ENCODE data around the gene CCDC124.

The CCDC124 gene

DNA sequence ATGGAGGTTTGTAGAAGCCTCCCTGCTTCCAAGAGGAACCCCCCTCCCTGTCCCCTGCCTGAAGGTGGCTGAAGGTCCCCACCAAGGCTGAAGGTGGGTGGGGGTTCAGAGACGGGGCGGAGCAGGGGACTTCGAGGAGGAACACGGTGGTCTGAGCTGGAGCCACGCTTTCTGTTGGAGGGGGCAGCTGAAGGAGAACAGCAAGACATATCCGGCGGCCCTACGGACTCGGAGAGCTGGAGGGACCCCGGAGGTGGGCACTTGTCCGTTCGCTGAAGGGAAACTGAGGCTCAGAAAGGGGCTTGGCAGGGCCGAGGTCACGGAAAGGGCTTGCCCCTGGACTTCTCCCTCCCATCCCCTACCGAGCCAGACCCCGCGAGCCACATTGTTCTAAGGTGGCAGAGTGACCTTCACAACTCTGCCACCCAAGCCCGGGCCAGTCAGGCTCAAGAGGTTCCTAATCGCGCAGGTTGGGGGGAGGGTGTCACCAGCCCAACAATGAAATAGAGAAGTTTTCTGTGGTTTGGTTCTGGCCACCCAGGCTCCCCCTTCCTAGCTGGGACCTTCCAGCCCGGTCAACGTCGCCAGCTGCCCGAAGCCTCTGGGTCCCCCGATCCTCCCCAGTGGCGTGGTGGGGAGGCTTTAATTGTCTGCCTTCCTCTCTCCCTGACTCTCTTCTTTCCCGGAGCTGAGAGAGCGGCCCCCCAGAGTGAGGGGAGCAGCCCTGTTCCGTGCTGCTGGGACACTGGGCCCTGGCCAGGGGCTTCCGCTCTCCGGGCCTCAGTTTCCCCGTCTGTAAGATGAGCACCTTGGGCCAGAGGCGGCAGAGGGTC lies 18.6 kb downstream of the CCDC124 start:
- H3K4me3 ChIP-seq (replicated peaks; ENCODE audit: low read depth, low read length): no peak overlapping the region
- no peak for DNase-seq (ENCODE audit: low read depth)
- TF ChIP-seq, protein P1, sequence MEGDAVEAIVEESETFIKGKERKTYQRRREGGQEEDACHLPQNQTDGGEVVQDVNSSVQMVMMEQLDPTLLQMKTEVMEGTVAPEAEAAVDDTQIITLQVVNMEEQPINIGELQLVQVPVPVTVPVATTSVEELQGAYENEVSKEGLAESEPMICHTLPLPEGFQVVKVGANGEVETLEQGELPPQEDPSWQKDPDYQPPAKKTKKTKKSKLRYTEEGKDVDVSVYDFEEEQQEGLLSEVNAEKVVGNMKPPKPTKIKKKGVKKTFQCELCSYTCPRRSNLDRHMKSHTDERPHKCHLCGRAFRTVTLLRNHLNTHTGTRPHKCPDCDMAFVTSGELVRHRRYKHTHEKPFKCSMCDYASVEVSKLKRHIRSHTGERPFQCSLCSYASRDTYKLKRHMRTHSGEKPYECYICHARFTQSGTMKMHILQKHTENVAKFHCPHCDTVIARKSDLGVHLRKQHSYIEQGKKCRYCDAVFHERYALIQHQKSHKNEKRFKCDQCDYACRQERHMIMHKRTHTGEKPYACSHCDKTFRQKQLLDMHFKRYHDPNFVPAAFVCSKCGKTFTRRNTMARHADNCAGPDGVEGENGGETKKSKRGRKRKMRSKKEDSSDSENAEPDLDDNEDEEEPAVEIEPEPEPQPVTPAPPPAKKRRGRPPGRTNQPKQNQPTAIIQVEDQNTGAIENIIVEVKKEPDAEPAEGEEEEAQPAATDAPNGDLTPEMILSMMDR (IDR thresholded peaks at IDR 0.05; ENCODE audit: low read length, missing control alignments): no peak

- no peak for DNase-seq (ENCODE audit: low read depth)
These were observed 19.5 kb downstream of the CCDC124 start for GRCh38 chr19:17951990-17952976.

GRCh38 chr19:17953316-17953801 lies 20.5 kb downstream of the CCDC124 start:
- no peak for DNase-seq (ENCODE audit: low read depth)
- no peak overlapping the region for H3K4me3 ChIP-seq (replicated peaks; ENCODE audit: low read depth, low read length)
- TF ChIP-seq, protein P1 (IDR thresholded peaks at IDR 0.05; ENCODE audit: low read length, missing control alignments): no peak

More at GRCh38 chr19:17951990-17952976, 19.5 kb downstream of the CCDC124 start:
- H3K4me3 ChIP-seq (replicated peaks; ENCODE audit: low read depth, low read length): no peak overlapping the region
- TF ChIP-seq, protein P1 (IDR thresholded peaks at IDR 0.05; ENCODE audit: low read length, missing control alignments): no peak

DNA sequence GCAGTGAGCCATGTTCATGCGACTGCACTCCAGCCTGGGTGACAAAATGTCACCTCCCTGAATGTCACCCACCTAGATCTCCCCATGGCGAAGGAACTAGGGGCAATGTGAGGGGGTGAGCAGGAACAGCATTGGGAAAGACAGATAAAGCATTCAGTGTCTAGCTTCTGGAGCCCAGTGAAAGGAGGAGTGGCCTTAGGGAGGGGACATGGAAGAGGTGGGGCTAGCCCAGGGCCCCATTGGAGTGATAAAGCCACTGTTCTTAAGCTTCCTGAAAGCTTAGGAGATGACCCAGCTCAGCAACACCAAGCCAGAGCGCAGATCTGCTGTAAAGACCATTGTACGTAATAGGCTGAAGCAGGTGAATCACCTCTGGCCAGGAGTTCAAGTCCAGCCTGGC lies 21.1 kb downstream of the CCDC124 start:
- DNase-seq (ENCODE audit: low read depth): no peak

GRCh38 chr19:17954401-17954800 lies 21.6 kb downstream of the CCDC124 start:
- no peak for DNase-seq (ENCODE audit: low read depth)
- H3K4me3 ChIP-seq (replicated peaks; ENCODE audit: low read depth, low read length): no peak overlapping the region
- TF ChIP-seq, protein P1 (IDR thresholded peaks at IDR 0.05; ENCODE audit: low read length, missing control alignments): no peak

More for the DNA sequence above, 21.1 kb downstream of the CCDC124 start:
- no peak overlapping the region for H3K4me3 ChIP-seq (replicated peaks; ENCODE audit: low read depth, low read length)
- TF ChIP-seq, protein P1 (IDR thresholded peaks at IDR 0.05; ENCODE audit: low read length, missing control alignments): no peak

DNA sequence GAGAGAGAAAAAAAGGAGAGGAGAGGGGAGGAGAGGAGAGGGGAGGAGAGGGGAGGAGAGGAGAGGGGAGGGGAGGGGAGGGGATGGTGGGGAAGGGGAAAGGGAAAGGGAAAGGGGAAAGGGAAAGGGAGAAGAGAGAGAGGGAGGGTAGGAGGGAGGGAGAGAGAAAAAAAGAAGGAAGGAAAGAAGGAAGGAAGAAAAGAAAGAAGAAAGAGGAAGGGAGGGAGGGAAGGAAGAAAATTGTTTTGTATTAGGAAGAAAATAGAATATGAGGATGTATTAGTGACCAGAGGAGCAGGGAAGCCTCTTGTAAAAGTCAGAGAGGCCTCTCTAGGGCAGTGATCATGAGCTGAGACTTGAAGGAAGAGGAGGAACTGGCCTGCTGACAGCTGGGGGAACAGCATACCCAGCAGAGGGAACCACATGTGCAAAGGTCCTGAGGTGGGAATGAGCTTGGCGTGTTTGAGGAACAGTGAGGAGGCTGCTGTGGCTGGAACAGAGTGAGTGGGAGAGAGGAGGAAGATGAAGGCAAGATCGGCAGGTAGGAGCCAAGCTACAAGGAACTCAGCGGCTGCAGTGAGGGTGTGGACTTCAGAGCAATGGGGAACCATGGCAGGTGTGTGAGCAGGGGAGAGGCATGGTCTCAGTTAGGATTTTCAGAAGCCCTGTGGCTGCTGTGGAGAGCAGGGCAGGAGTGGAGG lies 24.5 kb downstream of the CCDC124 start:
- no peak for DNase-seq (ENCODE audit: low read depth)
- H3K4me3 ChIP-seq (replicated peaks; ENCODE audit: low read depth, low read length): no peak overlapping the region
- TF ChIP-seq, protein P1 (IDR thresholded peaks at IDR 0.05; ENCODE audit: low read length, missing control alignments): no peak

Measured in fibroblast of pulmonary artery (primary cell).